GM12892 (cell line): Measurements from ENCODE around the gene FOXJ3.

Experiments
- POLR2A ChIP-seq: IDR thresholded peaks from 2 replicates; pipeline ENCODE4 v1.6.1; 2011; ENCODE audit warnings: low read depth, low read length, control low read depth
- POLR2AphosphoS5 ChIP-seq: IDR thresholded peaks from 2 replicates; pipeline ENCODE4 v1.6.1; 2011; ENCODE audit warnings: low read depth, low read length, control low read depth
- TAF1 ChIP-seq: IDR thresholded peaks from 2 replicates; pipeline ENCODE4 v1.6.1; 2011; ENCODE audit warnings: low read depth, mild to moderate bottlenecking, control low read depth, low read length, borderline replicate concordance

DNA sequence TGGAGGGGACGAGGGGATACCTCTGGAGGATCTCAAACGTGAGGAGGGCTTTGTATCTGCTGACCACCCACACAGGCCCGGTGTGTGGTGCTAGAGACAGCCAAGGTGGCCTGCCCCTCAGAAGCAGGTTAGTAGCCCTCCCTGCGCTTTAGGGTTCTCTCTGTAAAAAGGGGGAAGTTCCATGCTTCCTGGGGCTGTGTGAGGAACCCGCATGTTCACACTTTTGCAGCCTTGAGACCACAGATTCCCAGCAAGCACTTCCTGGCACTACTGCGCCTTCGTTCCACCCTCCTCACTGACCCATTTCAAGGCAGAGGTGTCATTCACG, 189.7 kb downstream of the FOXJ3 start:
- TF ChIP-seq POLR2AphosphoS5, result no peak
- no peak for TF ChIP-seq POLR2A
- TF ChIP-seq TAF1, result no peak
